ENCODE results near the gene NCK2. TPM values are rescaled to one million over a fixed set of nuclear protein-coding genes. Genes with fewer than 3 reads are reported as not detected.

NCK2 gene
- total and polyA plus RNA-seq, 2 of the 13 experiments (the other 11 are each of a cell fraction or from before 2014, with no cell fraction given) = 14.8 to 23.5 TPM

DNA sequence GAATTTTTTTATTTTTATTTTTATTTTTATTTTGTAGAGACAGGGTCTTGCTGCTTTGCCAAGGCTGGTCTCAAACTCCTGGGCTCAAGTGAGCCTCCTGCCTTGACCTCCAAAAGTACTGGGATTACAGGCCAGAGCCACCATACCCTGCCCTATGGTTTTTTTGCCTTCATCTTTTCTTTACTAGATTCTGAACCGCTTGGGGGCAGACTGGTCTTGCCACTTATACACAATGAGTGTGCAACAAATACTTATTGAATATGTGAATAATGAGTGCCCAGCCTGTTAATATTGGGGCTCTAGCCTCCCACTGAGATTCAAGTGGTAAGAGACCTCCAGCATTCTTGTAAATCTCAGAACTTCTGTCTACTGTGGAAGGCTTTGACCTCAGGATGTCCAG lies 3.9 kb downstream of the NCK2 start:
- H3K4me1 ChIP-seq (ENCODE audit: insufficient read depth, low read length) = peaks cover 34% of the 10 kb centered on the region
- no peak for ATAC-seq
- H3K9me3 ChIP-seq (ENCODE audit: low read length) = no peaks in the 10 kb centered on the region
- no peaks in the 10 kb centered on the region; the same call in none of the 2 replicates for H4K20me1 ChIP-seq (ENCODE audit: insufficient read depth, low read length)
- H3K27me3 ChIP-seq (ENCODE audit: control insufficient read depth in 1 of 2, insufficient read depth in 2 of 2, low read length in 2 of 2) = no peaks in the 10 kb centered on the region; a peak in 1 of 5 replicates
- no peak overlapping the region for H2AFZ ChIP-seq (ENCODE audit: low read length)
- H3K79me2 ChIP-seq (ENCODE audit: insufficient read depth, low read length) = peaks cover 52% of the 10 kb centered on the region
- TF ChIP-seq BCL3 (CRISPR knock-in tag; IDR thresholded peaks at IDR 0.05) = no peak
- no peak for TF ChIP-seq ZNF607 (CRISPR knock-in tag; IDR thresholded peaks at IDR 0.05; ENCODE audit: borderline replicate concordance)
- TF ChIP-seq CAMTA2 (CRISPR knock-in tag; IDR thresholded peaks at IDR 0.05; ENCODE audit: borderline replicate concordance) = no peak
- no peak for TF ChIP-seq ZNF12 (CRISPR knock-in tag; IDR thresholded peaks at IDR 0.05)
- TF ChIP-seq KDM1A (CRISPR knock-in tag; IDR thresholded peaks at IDR 0.05) = no peak
- no peak for TF ChIP-seq PAF1 (CRISPR knock-in tag; IDR thresholded peaks at IDR 0.05)
- TF ChIP-seq STAG1 (CRISPR knock-in tag; IDR thresholded peaks at IDR 0.05) = no peak
- TF ChIP-seq ZMYM2 (CRISPR knock-in tag; IDR thresholded peaks at IDR 0.05) = no peak
- no peak for TF ChIP-seq REST (IDR thresholded peaks at IDR 0.05; ENCODE audit: borderline replicate concordance in 1 of 2, low read depth in 1 of 2, low read length in 2 of 2)
- TF ChIP-seq, protein P1, sequence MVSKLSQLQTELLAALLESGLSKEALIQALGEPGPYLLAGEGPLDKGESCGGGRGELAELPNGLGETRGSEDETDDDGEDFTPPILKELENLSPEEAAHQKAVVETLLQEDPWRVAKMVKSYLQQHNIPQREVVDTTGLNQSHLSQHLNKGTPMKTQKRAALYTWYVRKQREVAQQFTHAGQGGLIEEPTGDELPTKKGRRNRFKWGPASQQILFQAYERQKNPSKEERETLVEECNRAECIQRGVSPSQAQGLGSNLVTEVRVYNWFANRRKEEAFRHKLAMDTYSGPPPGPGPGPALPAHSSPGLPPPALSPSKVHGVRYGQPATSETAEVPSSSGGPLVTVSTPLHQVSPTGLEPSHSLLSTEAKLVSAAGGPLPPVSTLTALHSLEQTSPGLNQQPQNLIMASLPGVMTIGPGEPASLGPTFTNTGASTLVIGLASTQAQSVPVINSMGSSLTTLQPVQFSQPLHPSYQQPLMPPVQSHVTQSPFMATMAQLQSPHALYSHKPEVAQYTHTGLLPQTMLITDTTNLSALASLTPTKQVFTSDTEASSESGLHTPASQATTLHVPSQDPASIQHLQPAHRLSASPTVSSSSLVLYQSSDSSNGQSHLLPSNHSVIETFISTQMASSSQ (IDR thresholded peaks at IDR 0.05; ENCODE audit: low read depth) = no peak
- TF ChIP-seq, protein P1 (CRISPR knock-in tag; IDR thresholded peaks at IDR 0.05; ENCODE audit: borderline replicate concordance) = no peak
- no peak for TF ChIP-seq FOXK1 (CRISPR knock-in tag; IDR thresholded peaks at IDR 0.05; ENCODE audit: borderline replicate concordance, low read depth)
- no peak for TF ChIP-seq CREM (IDR thresholded peaks at IDR 0.05)
- no peak for TF ChIP-seq CREM (CRISPR knock-in tag; IDR thresholded peaks at IDR 0.05)
- no peak for TF ChIP-seq KLF12 (CRISPR knock-in tag; IDR thresholded peaks at IDR 0.05; ENCODE audit: borderline replicate concordance)
- TF ChIP-seq ZNF382 (CRISPR knock-in tag; IDR thresholded peaks at IDR 0.05; ENCODE audit: borderline replicate concordance) = no peak
- no peak for TF ChIP-seq ZNF274 (CRISPR knock-in tag; IDR thresholded peaks at IDR 0.05)
- TF ChIP-seq ZNF652 (CRISPR knock-in tag; IDR thresholded peaks at IDR 0.05; ENCODE audit: borderline replicate concordance, low read depth) = no peak
- no peak for TF ChIP-seq ARNT (IDR thresholded peaks at IDR 0.05)
- no peak overlapping the region for H3K27ac ChIP-seq (ENCODE audit: extremely low read length, insufficient read depth, low read length)
- H3K9ac ChIP-seq (ENCODE audit: insufficient read depth, low read depth, low read length) = no peak overlapping the region
- in situ Hi-C loops (cut with HindIII; ENCODE audit: extremely low pct_ligation_motif_present, low pct_unique_long_range_greater_than_20kb) (no loop called here), intact Hi-C loops (cut with micrococcal nuclease; ENCODE audit: unreplicated experiment) (loop anchor here (5.0 kb wide), 2 partner anchors 74 to 129 kb away; no protein-coding TSS in a partner anchor)
- ChIA-PET POLR2A (no interaction called here), CTCF (ENCODE audit: low intra/inter-chr PET ratio, low total read pairs) (no interaction called here)
- no TSS peak for BruUV-seq (replicated peaks)
- no peak overlapping the region for H3K4me2 ChIP-seq (ENCODE audit: low read depth, low read length)
- DNase-seq (ENCODE audit: low spot score) = no peak
- FAIRE-seq = no peak
- no peak overlapping the region for H3K4me3 ChIP-seq (replicated peaks in 1 of 3; ENCODE audit: insufficient read depth in 1 of 3, low read depth in 2 of 3, low read length in 3 of 3)
- WGBS (ENCODE audit: low lambda C conversion rate) = 100% methylated on average over 1 of the region's 1 CpG
- H3K36me3 ChIP-seq (replicated peaks in 1 of 2; ENCODE audit: control insufficient read depth in 1 of 2, insufficient read depth in 2 of 2, low read length in 2 of 2) = peaks cover 0 to 1% of the 10 kb centered on the region in 2 experiments; a peak in 2 of 5 replicates

Measured in HepG2 (cell line).